Transverse colon (tissue), 4 donors: ENCODE results near the gene ZNF79. TPM values are rescaled to one million over a fixed set of nuclear protein-coding genes. Genes with fewer than 3 reads are reported as not detected.

ENCODE experiments used
- DNase-seq: peaks from one replicate; pipeline ENCODE4 v3.0.0-alpha.2; 2019
- H3K27ac ChIP-seq, 4 donors: fragments of 200-600 bp; sonication (generic); 2 replicates each; pipeline ENCODE4 v1.5.1; 2016 to 2018; ENCODE audit warnings: inconsistent platforms in 4 of 4
- H3K27me3 ChIP-seq: fragments of 200-600 bp; sonication (generic); 2 replicates; pipeline ENCODE4 v1.5.1; 2017; ENCODE audit warnings: inconsistent platforms
- H3K36me3 ChIP-seq, 4 donors: fragments of 200-600 bp; sonication (generic); 2 replicates each; pipeline ENCODE4 v1.5.1; 2017 to 2019; ENCODE audit warnings: inconsistent platforms in 4 of 4
- H3K4me1 ChIP-seq, 4 donors: fragments of 200-600 bp; sonication (generic); 2 replicates each; pipeline ENCODE4 v1.5.1; 2017 to 2020; ENCODE audit warnings: inconsistent platforms in 4 of 4
- H3K4me3 ChIP-seq, 4 donors: fragments of 200-600 bp; sonication (generic); 1 replicate in 1 of 4; 2 replicates in 3 of 4; pipeline versions ENCODE4 v1.5.1 to v1.6.1; 2017 to 2019; ENCODE audit warnings: inconsistent platforms in 4 of 4
- H3K9me3 ChIP-seq, 2 donors: fragments of 200-600 bp; sonication (generic); 2 replicates each; pipeline ENCODE4 v1.5.1; 2017 to 2019; ENCODE audit warnings: inconsistent platforms in 2 of 2
- EP300 ChIP-seq: sonication (generic); formaldehyde crosslinking; IDR thresholded peaks from one replicate; pipeline ENCODE4 v1.6.1; 2017; ENCODE audit warnings: antibody characterized with exemption, low read depth
- POLR2A ChIP-seq: fragments of 450-650 bp; IDR thresholded peaks from one replicate; pipeline ENCODE4 v1.6.1; 2016; ENCODE audit warnings: antibody characterized with exemption, mild to moderate bottlenecking, moderate library complexity
- POLR2AphosphoS5 ChIP-seq, 3 donors: sonication (generic); formaldehyde crosslinking; IDR thresholded peaks; one replicate each; pipeline ENCODE4 v1.6.1; 2016; ENCODE audit warnings: antibody characterized with exemption in 3 of 3
- WGBS, 2 donors: methylation state at CpG; one replicate each; pipeline ENCODE4 v1.1.5; 2018; ENCODE audit warnings: low coverage in 1 of 2; 5-methylcytosine and 5-hydroxymethylcytosine counted together
- in situ Hi-C, 4 donors: fragments of 200-750 bp; cut with MboI; loops; one replicate each; pipeline versions ENCODE4 v1.15.0 to v1.15.1; 2017; ENCODE audit warnings: low sequenced_read_pairs in 3 of 4, low pct_ligation_motif_present in 1 of 4, low pct_unique_long_range_greater_than_20kb in 1 of 4
- intact Hi-C: fragments of 100-400 bp; cut with DNase I; formaldehyde crosslinking; loops from one replicate; pipeline ENCODE4 v1.15.1; 2023; ENCODE audit warnings: low total_unique reads
- total RNA-seq, 4 donors: library from RNA; depleted of rRNA; stranded (reverse); fragments of >200 nt; gene quantifications; one replicate each; pipeline ENCODE4 v1.1.0, GENCODE V29; 2016
- TF ChIP-seq, protein P1 (sequence below), 5 experiments: fragments of 200-600 bp in 3 of 5; fragments of 450-650 bp in 2 of 5; sonication (generic) in 3 of 5; IDR thresholded peaks; 1 replicate in 2 of 5; 2 replicates in 3 of 5; pipeline ENCODE4 v1.5.1; 2016 to 2017; ENCODE audit warnings: antibody characterized with exemption in 5 of 5, inconsistent platforms in 3 of 5, mild to moderate bottlenecking in 2 of 5, moderate library complexity in 1 of 5

The ZNF79 gene
- total RNA-seq, 4 donors from 2014 or later, result 9.4 to 12.3 (median 11.3) TPM

DNA sequence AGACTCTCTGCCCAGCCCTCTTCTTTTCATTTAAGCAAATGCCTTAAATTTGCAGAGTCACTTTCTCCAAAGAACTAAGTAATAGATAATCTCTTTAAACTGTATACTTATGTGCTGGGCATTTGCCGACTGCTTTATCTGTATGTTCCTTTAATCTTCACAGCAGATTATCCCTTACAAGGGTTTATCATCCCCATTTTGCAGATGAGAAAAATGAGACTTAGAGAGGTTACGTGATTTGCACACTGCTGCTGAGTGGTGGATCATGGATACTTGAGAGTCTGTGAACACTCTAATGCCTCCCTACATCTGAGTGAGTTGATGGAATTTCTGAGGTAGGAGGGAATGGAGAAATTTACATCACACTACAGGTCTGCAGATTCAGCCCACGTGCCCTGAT is 4.2 kb downstream of the ZNF79 start:
- TF ChIP-seq POLR2AphosphoS5 (IDR thresholded peaks at IDR 0.05) (no peak), POLR2A (no peak), EP300 (no peak)
- TF ChIP-seq, protein P1, sequence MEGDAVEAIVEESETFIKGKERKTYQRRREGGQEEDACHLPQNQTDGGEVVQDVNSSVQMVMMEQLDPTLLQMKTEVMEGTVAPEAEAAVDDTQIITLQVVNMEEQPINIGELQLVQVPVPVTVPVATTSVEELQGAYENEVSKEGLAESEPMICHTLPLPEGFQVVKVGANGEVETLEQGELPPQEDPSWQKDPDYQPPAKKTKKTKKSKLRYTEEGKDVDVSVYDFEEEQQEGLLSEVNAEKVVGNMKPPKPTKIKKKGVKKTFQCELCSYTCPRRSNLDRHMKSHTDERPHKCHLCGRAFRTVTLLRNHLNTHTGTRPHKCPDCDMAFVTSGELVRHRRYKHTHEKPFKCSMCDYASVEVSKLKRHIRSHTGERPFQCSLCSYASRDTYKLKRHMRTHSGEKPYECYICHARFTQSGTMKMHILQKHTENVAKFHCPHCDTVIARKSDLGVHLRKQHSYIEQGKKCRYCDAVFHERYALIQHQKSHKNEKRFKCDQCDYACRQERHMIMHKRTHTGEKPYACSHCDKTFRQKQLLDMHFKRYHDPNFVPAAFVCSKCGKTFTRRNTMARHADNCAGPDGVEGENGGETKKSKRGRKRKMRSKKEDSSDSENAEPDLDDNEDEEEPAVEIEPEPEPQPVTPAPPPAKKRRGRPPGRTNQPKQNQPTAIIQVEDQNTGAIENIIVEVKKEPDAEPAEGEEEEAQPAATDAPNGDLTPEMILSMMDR (IDR thresholded peaks at IDR 0.05), result no peak
- intact Hi-C loops, result no loop called here
- no peaks in the 10 kb centered on the region for H3K27me3 ChIP-seq
- no peak for DNase-seq
- H3K36me3 ChIP-seq, result peaks cover 0 to 28% (median 10%) of the 10 kb centered on the region in 4 donors
- no peak overlapping the region for H3K4me3 ChIP-seq
- in situ Hi-C loops, result no loop called here
- H3K27ac ChIP-seq, result no peak overlapping the region
- WGBS, 2 donors, result 93 to 100% methylated on average over 2 to 3 of the region's 3 CpGs
- H3K4me1 ChIP-seq, result peaks cover 9 to 16% (median 14%) of the 10 kb centered on the region in 4 donors
- no peaks in the 10 kb centered on the region for H3K9me3 ChIP-seq

DNA sequence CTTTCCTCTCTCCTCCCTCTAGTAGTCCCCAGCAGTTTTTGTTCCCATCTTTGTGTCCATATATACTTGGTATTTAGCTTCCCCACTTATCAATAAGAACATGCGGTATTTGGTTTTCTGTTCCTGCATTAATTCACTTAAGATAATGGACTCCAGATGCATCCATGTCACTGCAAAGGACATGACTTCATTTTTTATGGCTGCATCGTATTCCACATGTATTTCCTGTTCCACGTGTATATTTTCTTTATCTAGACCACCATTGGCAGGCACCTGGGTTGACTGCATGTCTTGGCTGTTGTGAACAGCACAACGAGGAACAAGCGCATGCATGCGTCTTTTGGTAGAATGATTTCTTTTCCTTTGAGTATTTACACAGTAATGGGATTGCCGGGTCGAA is 6.2 kb downstream of the ZNF79 start:
- H3K27me3 ChIP-seq, result no peaks in the 10 kb centered on the region
- H3K4me3 ChIP-seq, result no peak overlapping the region
- TF ChIP-seq, protein P1 (IDR thresholded peaks at IDR 0.05), result no peak
- TF ChIP-seq POLR2AphosphoS5 (IDR thresholded peaks at IDR 0.05) (no peak), POLR2A (no peak), EP300 (no peak)
- 93 to 96% methylated on average over 8 of the region's 8 CpGs for WGBS, 2 donors
- peaks cover 0 to 43% (median 19%) of the 10 kb centered on the region in 4 donors for H3K36me3 ChIP-seq
- no peak for DNase-seq
- peaks cover 4 to 7% (median 4%) of the 10 kb centered on the region in 4 donors for H3K4me1 ChIP-seq
- no peak overlapping the region for H3K27ac ChIP-seq
- in situ Hi-C loops, result no loop called here
- H3K9me3 ChIP-seq, result no peaks in the 10 kb centered on the region
- intact Hi-C loops, result no loop called here

DNA sequence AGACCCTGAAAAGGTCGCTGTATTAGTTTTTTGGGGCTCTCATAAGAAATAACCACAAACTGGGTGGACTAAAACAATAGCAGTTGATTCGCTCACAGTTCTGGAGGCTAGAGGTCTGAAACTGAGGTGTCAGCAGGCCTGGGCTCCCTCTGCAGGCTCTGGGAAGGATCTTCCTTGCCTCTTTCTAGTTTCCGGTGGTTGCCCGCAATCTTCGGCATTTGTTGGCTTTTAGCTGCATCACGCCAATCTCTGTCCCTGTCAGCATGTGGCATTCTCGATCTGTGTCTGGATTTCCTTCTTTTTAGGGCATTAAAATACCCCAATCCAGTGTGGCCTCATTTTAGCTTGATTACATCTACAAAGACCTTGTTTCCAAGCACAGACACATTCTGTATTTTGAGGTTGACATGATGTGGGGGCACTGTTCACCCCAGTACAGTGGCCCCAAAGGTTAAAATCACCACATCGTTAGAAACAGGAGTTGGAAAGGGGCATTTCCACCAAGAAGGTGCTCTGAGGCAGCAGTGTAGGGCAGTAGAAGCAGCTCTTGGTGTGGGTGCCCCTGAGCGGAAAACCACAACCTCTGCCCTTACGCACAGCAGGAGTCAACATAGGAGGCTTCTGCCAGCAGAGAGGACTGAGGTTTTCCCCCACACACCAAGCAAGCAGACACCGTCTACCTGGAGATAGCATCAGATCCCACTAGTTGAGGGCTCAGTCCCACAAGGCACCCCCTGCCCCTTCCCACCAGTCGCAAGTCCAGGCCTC is 13.5 kb downstream of the ZNF79 start:
- no peak for DNase-seq
- no peak overlapping the region for H3K27ac ChIP-seq
- no peaks in the 10 kb centered on the region for H3K9me3 ChIP-seq
- 87 to 100% methylated on average over 1 to 12 of the region's 12 CpGs for WGBS, 2 donors
- H3K4me3 ChIP-seq, result no peak overlapping the region
- no peaks in the 10 kb centered on the region for H3K4me1 ChIP-seq
- TF ChIP-seq, protein P1 (IDR thresholded peaks at IDR 0.05), result no peak
- TF ChIP-seq EP300, result no peak
- no peak for TF ChIP-seq POLR2A
- no peak for TF ChIP-seq POLR2AphosphoS5 (IDR thresholded peaks at IDR 0.05)
- peaks cover 0 to 52% (median 20%) of the 10 kb centered on the region in 4 donors for H3K36me3 ChIP-seq
- in situ Hi-C loops, result no loop called here
- H3K27me3 ChIP-seq, result no peaks in the 10 kb centered on the region
- intact Hi-C loops, result no loop called here

DNA sequence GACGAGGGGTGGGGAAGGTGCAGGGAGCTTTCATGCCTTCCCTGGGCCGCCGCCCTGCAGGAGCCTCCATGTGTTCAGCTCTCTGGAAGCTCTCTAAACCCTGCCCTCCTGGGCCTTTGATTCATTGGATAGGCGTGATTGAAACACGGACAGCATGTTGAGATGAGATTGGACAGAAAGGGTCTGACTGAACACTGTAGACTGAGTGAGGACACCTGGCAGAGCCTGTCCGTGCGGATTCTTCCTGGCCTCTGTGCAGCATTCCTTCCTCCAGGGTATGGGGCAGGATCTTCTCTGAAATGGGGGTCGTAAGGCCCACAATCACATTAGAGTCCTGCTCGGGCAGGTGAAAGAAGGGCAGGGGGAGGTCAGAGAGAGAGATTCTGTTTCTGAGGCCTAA is 14.2 kb downstream of the ZNF79 start:
- Histone ChIP-seq H3K36me3 (peaks cover 0 to 53% (median 19%) of the 10 kb centered on the region in 4 donors), H3K27ac (no peak overlapping the region)

More for the DNA sequence above, 14.2 kb downstream of the ZNF79 start:
- 95% methylated on average over 9 of the region's 9 CpGs; no CpG with 5 or more reads in 1 of the 2 donors for WGBS, 2 donors
- no peak for TF ChIP-seq POLR2AphosphoS5 (IDR thresholded peaks at IDR 0.05)
- TF ChIP-seq EP300, result no peak
- TF ChIP-seq, protein P1 (IDR thresholded peaks at IDR 0.05), result no peak
- TF ChIP-seq POLR2A, result no peak
- intact Hi-C loops (no loop called here), in situ Hi-C loops (no loop called here)
- H3K4me3 ChIP-seq, result no peak overlapping the region
- no peaks in the 10 kb centered on the region for H3K4me1 ChIP-seq
- DNase-seq, result no peak
- no peaks in the 10 kb centered on the region for H3K9me3 ChIP-seq
- no peaks in the 10 kb centered on the region for H3K27me3 ChIP-seq
